ENCODE measurements around the gene PLSCR1.
A peak's percentile ranks its signal among the peaks of the same experiment; 100 is the strongest.

The PLSCR1 gene

DNA sequence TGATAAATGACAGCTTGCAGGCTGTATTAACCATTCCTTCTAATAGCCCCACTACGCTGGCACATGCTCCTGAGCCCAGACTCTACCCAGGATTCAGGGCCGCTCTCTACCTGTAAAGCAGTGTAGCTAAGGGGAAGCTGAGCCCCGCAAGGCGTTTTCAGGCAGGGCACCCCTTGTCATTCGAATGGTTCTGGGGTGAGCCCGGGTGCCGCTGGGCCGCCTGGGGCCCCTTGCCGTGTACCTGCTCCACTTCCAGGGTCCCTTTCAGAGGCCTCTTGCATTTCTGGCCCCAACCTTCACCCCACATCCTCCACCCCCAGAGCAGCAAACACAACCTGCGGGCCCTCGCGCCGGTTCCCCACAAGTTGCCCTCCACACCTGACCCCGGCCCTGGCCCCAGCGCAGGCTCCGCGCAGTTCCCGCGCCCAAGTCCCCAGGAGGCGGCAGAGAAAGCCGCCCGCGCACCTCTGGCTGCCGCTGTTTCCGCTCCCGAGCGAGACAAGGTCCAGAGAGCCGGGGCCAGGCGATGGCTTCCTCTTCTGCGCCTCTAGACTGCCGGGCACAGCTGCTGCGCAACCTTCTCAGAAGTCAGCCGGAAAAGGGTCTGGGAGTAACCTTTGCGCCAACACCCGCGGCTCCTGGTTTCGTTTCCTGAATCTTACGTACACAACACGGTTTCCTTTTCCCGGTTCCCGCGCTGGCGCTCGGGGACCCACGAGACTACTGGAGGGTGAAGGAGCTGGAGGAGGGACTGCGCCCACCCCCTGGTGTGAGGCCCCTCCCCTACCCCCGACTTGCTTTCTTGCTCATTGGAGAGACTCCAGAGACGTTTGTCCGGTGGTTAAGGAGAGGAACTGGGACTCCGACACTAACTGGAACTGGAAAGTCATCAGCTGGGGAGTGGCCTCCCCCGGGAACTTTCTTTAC is at the start of gene PLSCR1:
Gene PLSCR1, minus strand, starts transcription at position 606 of the 927 bp plus-strand sequence. CDS start 8,055 bp downstream, outside the sequence.
- peak; percentile 25 to 94 (median 76) for DNase-seq

DNA sequence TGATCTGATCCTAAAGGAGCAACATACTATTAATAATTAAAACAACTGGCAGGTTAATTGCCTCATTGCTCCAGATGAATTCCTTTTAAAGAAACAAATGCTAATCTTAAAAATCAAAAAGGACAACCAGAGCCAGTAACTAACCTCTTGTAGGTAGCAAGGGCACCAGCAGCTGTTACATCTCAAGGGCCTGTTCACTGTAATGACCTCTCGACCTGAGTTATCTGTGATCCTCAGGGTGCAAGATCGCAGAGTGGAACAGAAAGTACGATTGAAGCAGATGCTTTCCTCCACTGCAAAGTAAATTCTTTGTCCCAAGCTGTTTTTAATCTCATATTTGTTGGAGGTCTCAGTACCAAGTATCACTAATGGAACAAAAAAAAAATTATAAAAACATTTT is 49.4 kb upstream of the PLSCR1 start:
- DNase-seq = no peak

GRCh38 chr3:146590521-146590920 is 46.1 kb upstream of the PLSCR1 start:
- no peak for DNase-seq

GRCh38 chr3:146589899-146590508 is 45.6 kb upstream of the PLSCR1 start:
- peak in 1 of 14 donors; percentile 56 for DNase-seq

DNA sequence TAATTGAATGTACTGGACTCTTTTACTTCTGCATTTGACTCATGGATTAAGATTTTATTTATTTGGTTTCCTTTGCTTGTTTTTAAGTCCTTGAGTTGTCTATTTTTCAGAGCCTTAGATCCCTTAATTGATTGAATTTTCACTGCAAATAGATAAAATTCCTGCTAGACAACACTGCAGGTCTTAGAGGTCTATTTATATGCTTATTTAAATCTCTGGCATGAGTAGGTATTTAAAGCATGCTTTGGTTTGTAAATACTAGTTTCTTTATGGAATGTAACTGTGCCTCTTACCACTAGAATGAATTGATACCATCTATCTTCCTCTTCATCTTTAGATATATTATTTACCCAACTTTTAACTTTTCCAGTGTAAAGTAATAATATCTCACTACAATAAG is 40.7 kb upstream of the PLSCR1 start:
- DNase-seq = no peak

GRCh38 chr3:146581951-146582467 is 37.6 kb upstream of the PLSCR1 start:
- no peak for DNase-seq

DNA sequence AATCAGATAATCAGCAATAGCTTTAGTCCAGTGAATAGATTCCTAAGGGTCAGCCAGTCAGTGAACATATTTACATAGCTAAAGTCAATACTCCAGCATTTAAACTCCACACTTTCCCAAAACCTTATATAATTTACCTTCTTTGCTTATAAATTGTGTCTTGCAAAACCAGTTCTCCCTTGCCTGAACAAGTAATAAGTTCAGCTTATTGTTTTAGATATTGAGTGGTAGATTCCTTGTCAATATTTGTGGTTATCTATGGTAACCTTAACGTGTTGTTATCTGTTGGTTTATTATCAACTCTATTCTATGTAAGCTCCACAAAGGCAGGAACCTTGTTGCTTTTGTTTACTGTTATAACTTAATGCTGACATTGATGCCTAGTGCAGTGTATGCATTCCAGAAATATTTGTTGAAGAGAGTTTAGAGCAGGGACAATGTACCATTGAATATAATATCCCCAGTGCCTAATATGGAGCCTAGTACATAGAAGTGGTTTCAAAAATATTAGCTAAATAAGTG is 36.7 kb upstream of the PLSCR1 start:
- no peak for DNase-seq

GRCh38 chr3:146577662-146578061 is 33.3 kb upstream of the PLSCR1 start:
- DNase-seq = no peak

DNA sequence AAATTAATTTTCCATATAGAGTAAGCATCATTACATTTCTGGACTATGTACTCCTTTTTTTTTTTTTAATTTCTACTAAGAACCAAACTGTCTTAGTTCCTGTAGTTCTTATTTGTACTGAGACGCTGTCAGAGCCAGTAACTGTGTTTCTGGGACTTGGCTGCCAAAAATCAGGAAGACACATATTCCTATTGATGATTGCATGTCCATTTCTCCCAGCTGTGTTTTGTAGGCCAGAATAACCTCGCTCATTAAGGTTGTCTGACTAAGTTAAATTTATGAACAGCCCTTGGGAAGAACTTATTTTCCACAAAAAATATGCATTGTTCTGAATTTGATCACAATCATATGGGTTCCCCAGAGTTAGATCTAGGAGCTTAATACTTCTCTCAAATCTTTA is 31.2 kb upstream of the PLSCR1 start:
- DNase-seq = no peak

DNA sequence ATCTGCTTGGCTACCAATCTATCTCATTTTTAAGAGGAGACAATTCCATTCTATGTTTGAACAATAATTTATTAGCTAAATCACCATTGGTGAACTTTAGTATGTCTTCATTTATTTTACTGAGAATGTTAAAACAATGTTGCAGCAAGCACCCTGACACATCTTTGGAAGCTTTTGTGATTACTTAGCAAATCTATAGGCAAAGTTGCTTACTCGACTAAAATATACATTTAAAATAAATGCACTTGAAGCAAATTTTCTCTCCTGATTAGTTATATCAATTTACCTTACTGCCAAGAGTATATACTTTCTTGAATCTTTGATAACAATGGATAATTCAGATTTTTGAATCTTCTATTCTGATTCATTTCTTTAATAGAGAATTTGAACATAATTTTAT is 29.8 kb upstream of the PLSCR1 start:
- no peak for DNase-seq

DNA sequence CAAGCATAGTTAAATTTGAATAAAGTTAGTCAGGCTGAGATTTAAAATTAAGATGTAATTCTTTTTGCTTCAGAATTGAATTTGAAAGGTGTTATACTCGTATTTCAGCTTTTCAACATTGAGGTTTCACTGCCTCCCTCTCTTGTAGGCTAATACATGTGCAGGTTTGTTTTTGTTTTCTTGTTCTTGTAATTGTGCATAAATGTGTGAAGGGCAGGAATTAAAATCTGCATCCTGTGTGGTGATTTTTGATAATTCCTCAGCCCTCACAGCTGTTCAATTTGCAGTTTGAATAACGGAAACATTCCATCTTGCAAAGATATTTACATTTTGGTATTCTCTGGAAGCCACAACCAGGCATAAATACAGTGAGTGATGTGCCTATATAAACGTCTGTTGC is 24.9 kb upstream of the PLSCR1 start:
- no peak for DNase-seq

- no peak for DNase-seq
Measured at GRCh38 chr3:146566138-146566537, 21.7 kb upstream of the PLSCR1 start.

GRCh38 chr3:146561879-146562278 is 17.5 kb upstream of the PLSCR1 start:
- DNase-seq = no peak

GRCh38 chr3:146561463-146561862 is 17.1 kb upstream of the PLSCR1 start:
- no peak for DNase-seq

- DNase-seq = no peak
Measured at GRCh38 chr3:146560678-146561077, 16.3 kb upstream of the PLSCR1 start.

DNA sequence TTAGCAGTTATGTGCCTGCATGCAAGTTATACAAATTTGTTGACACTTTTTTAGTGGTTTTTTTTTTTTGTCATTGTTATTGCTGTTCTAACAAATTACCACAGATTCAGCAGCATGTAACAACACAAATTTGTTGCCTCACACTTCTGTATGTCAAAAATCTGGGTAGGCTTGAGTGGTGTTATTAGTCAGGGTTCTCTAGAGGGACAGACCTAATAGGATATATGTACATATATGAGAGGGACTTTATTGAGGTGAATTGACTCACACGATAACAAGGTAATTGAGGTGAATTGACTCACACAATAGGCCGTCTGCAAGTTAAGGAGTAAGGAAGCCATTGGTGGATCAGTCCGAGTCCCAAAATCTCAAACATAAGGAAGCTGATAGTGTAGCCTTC is 15.0 kb upstream of the PLSCR1 start:
- DNase-seq = no peak

DNA sequence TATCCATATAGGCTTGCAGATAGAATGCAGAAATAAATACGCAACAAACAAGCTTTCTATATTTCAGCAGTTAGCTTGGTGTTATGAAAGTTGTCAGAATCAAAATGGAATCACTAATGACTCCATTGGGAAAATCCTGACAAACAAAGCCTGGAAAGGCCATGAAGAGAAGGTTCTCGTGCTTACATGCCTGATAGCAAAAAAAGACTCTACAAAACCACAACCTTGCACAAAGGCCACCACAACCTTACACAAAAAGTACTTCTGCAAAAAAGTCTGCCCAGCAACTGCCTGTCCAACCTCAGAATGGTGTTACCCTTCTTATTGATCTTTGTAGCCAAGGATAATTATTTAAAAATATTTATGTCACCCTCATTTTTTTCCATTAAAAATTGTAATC is 14.4 kb upstream of the PLSCR1 start:
- DNase-seq = no peak

DNA sequence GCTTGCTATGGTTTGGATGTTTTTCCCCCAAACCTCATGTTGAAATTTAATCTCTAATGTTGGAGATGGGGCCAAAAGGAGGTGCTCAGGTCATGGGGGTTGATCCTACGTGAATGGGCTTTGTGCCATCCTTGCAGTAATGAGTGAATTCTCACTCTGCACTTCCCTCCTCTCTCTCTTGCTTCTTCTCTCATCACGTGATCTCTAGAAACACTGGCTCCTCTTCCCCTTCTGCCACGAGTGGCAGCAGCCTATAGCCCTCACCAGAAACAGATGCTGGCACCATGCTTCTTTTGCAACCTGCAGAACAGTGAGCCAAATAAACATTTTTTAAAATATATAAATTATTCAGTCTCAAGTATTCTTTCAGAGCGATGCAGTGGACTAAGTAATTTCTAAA is 13.3 kb upstream of the PLSCR1 start:
- DNase-seq = no peak

GRCh38 chr3:146555311-146555710 is 10.9 kb upstream of the PLSCR1 start:
- no peak for DNase-seq

GRCh38 chr3:146554151-146554760 is 9.8 kb upstream of the PLSCR1 start:
- DNase-seq = no peak

DNA sequence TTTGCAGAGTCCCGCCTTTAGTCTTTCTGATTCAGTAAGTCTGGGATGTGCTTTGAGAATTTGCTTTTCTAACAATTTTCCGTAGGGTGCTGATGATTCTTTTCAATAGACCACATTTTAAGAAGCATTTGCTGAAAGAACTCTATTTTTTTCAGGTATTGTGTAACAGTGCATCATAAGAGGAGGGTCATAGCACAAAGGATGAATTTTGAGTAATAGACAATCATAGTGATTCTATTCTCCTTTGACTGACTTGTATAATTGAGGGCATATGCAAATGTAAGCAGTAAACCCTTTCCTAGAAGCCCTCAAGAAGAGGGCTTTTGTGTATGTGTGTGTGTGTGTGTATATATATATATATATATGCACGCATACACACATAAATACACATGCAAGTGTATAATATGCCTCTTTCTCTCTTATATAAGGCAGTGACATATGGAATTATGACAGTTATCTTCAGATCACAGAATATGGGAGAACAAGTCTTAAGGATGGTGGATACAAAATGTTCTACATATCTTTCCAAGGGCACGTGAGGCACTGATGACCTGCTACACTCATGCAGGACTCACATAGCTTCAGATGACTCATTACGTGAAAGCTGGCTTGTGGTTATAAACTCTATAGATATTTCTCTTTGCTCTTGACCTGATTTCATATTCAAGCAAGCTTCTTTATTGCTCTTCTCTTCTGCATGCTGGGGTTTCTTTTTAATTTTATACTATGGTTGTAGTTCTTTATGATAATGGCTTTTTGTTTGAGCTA is 6.5 kb upstream of the PLSCR1 start:
- DNase-seq = no peak

DNA sequence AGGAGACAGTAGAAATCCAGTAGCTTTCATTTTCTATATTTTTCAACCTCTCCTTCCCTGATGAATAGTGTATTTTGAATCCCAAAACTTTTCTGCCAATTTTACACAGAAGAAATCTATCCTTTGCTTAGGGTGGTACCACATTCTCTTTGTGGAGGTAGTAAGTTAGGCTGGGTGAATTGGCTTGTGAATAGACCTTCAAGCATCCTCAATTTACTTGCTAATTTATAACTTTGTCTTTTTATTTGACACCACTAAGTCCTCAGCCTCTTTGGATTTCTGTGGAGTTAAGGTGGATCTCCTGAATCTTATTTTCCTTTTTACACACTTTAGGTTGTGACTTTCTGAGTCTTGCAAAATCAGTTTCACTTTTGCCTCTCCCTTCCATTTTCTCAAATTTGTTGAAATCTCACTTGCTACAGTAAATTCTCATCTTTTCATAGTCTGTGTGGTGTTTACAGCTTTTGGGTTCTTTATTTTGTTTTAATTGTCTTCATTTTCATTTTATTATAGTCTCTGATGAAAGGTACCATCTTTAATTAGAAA is 5.7 kb upstream of the PLSCR1 start:
- no peak for DNase-seq
